Gastrocnemius medialis (tissue), 4 donors: ENCODE measurements around the gene BPHL.
"Not testable (repeated sequence)": the region's sequence is repeated elsewhere in the genome, so short reads cannot be mapped to it uniquely, and the experiment has no call there.

ENCODE experiments used
- CTCF ChIP-seq, 5 experiments: fragments of 450-650 bp in 3 of 5; fragments of 200-600 bp in 2 of 5; sonication (generic) in 2 of 5; IDR thresholded peaks in 4 of 5; conservative IDR thresholded peaks in 1 of 5; 1 replicate in 4 of 5; 2 replicates in 1 of 5; pipeline ENCODE4 v1.5.1; 2016 to 2019; ENCODE audit warnings: antibody characterized with exemption in 5 of 5, mild to moderate bottlenecking in 3 of 5, moderate library complexity in 3 of 5
- POLR2A ChIP-seq, 2 donors: fragments of 450-650 bp; IDR thresholded peaks; one replicate each; pipeline ENCODE4 v1.6.1; 2017; ENCODE audit warnings: antibody characterized with exemption in 2 of 2, mild to moderate bottlenecking in 2 of 2, moderate library complexity in 2 of 2

GRCh38 chr6:3137873-3138272 is 19.4 kb downstream of the BPHL start:
- not testable (repeated sequence) for TF ChIP-seq CTCF (IDR thresholded peaks at IDR 0.05 in 4 of 5, conservative IDR thresholded peaks at IDR 0.05 in 1 of 5); POLR2A (IDR thresholded peaks at IDR 0.05)
